ENCODE results near the gene PACS2. TPM values are rescaled to one million over a fixed set of nuclear protein-coding genes. Genes with fewer than 3 reads are reported as not detected.
A peak's percentile ranks its signal among the peaks of the same experiment; 100 is the strongest.

Gene PACS2
- total RNA-seq, 1 experiment from 2014 or later, result 62.0 TPM

- Histone ChIP-seq H3K4me3 (ENCODE audit: low read length) (no peak overlapping the region), H3K9ac (ENCODE audit: low read length) (no peak overlapping the region), H3K9me3 (ENCODE audit: low read length) (no peaks in the 10 kb centered on the region), H3F3A (ENCODE audit: low read length, unreplicated experiment) (no peaks in the 10 kb centered on the region), H3K4me2 (ENCODE audit: low read length) (no peak overlapping the region), H3K9me2 (replicated peaks; ENCODE audit: low read length) (no peaks in the 10 kb centered on the region), H3K79me2 (ENCODE audit: low read length) (peaks cover 17% of the 10 kb centered on the region), H3K27me3 (ENCODE audit: low read length) (no peaks in the 10 kb centered on the region), H4K20me1 (ENCODE audit: low read length) (no peaks in the 10 kb centered on the region), H2AFZ (ENCODE audit: low read length) (no peak overlapping the region), H3K36me3 (ENCODE audit: low read depth, low read length) (no peaks in the 10 kb centered on the region), H3K4me1 (ENCODE audit: insufficient read depth, low read length) (peaks cover 17% of the 10 kb centered on the region; the same call in 1 of the 2 replicates), H3K27ac (ENCODE audit: low read length) (no peak overlapping the region)
- DNase-seq (no peak), ATAC-seq (no peak)
- CTCF ChIA-PET, result no interaction called here
- BruUV-seq (replicated peaks), result no TSS peak
- TF ChIP-seq CTCF (conservative IDR thresholded peaks at IDR 0.05; ENCODE audit: low read depth, low read length) (no peak), EZH2phosphoT487 (IDR thresholded peaks at IDR 0.05; ENCODE audit: borderline replicate concordance, low read length) (no peak), EZH2 (IDR thresholded peaks at IDR 0.05; ENCODE audit: low read length, unreplicated experiment) (no peak)
- POLR2A ChIA-PET (ENCODE audit: unreplicated experiment), result no interaction called here
- intact Hi-C loops (cut with micrococcal nuclease), result no loop called here
Measured at GRCh38 chr14:105311838-105312237, 2.7 kb upstream of the PACS2 start.

GRCh38 chr14:105312973-105313372, 1.6 kb upstream of the PACS2 start:
- H3K79me2 ChIP-seq (ENCODE audit: low read length), result peaks cover 29% of the 10 kb centered on the region
- H3F3A ChIP-seq (ENCODE audit: low read length, unreplicated experiment), result no peaks in the 10 kb centered on the region
- H3K9me3 ChIP-seq (ENCODE audit: low read length), result no peaks in the 10 kb centered on the region
- CTCF ChIA-PET, result no interaction called here
- peaks cover 18% of the 10 kb centered on the region; the same call in 1 of the 2 replicates for H3K4me1 ChIP-seq (ENCODE audit: insufficient read depth, low read length)
- H3K27ac ChIP-seq (ENCODE audit: low read length), result no peak overlapping the region
- H3K9ac ChIP-seq (ENCODE audit: low read length), result no peak overlapping the region
- H3K9me2 ChIP-seq (replicated peaks; ENCODE audit: low read length), result no peaks in the 10 kb centered on the region
- H3K36me3 ChIP-seq (ENCODE audit: low read depth, low read length), result no peaks in the 10 kb centered on the region
- no peaks in the 10 kb centered on the region for H4K20me1 ChIP-seq (ENCODE audit: low read length)
- H3K27me3 ChIP-seq (ENCODE audit: low read length), result no peaks in the 10 kb centered on the region
- H3K4me3 ChIP-seq (ENCODE audit: low read length), result no peak overlapping the region
- intact Hi-C loops (cut with micrococcal nuclease), result no loop called here
- H2AFZ ChIP-seq (ENCODE audit: low read length), result no peak overlapping the region
- ATAC-seq (no peak), DNase-seq (no peak)
- TF ChIP-seq EZH2 (IDR thresholded peaks at IDR 0.05; ENCODE audit: low read length, unreplicated experiment) (no peak), EZH2phosphoT487 (IDR thresholded peaks at IDR 0.05; ENCODE audit: borderline replicate concordance, low read length) (no peak)
- no peak overlapping the region for H3K4me2 ChIP-seq (ENCODE audit: low read length)
- no TSS peak for BruUV-seq (replicated peaks)
- POLR2A ChIA-PET (ENCODE audit: unreplicated experiment), result no interaction called here

- POLR2A ChIA-PET (ENCODE audit: unreplicated experiment), result interaction anchor here (0.6 to 0.9 kb wide), 2 partner anchors 12 to 13 kb away, joined by 4 read pairs; partner anchors contain the start of gene BRF1
- Histone ChIP-seq H3K9ac (ENCODE audit: low read length) (peak overlapping the region; percentile 60), H3K36me3 (ENCODE audit: low read depth, low read length) (no peaks in the 10 kb centered on the region), H3K79me2 (ENCODE audit: low read length) (peaks cover 32% of the 10 kb centered on the region), H3F3A (ENCODE audit: low read length, unreplicated experiment) (no peaks in the 10 kb centered on the region), H3K9me2 (replicated peaks; ENCODE audit: low read length) (no peaks in the 10 kb centered on the region), H3K27ac (ENCODE audit: low read length) (no peak overlapping the region), H3K27me3 (ENCODE audit: low read length) (no peaks in the 10 kb centered on the region), H3K4me3 (ENCODE audit: low read length) (peak overlapping the region; percentile 61), H3K4me2 (ENCODE audit: low read length) (peak overlapping the region; percentile 81), H3K9me3 (ENCODE audit: low read length) (no peaks in the 10 kb centered on the region), H4K20me1 (ENCODE audit: low read length) (no peaks in the 10 kb centered on the region), H3K4me1 (ENCODE audit: insufficient read depth, low read length) (peaks cover 18% of the 10 kb centered on the region; the same call in 1 of the 2 replicates), H2AFZ (ENCODE audit: low read length) (peak overlapping the region; percentile 71)
- CTCF ChIA-PET, result interaction anchor here (1.3 kb wide), 1 partner anchor 38 kb away, joined by 4 read pairs; no protein-coding TSS in a partner anchor
- ATAC-seq (peak; percentile 2; the same call in 1 of the 2 replicates), DNase-seq (no peak)
- TF ChIP-seq CTCF (conservative IDR thresholded peaks at IDR 0.05; ENCODE audit: low read depth, low read length) (no peak), EZH2phosphoT487 (IDR thresholded peaks at IDR 0.05; ENCODE audit: borderline replicate concordance, low read length) (no peak), EZH2 (IDR thresholded peaks at IDR 0.05; ENCODE audit: low read length, unreplicated experiment) (no peak)
- TSS peak; percentile 73 for BruUV-seq (replicated peaks)
- intact Hi-C loops (cut with micrococcal nuclease), result no loop called here
Measured at GRCh38 chr14:105313381-105314286, 914 bp upstream of the PACS2 start.
